K562 (cell line): ENCODE results near the gene SBNO1. TPM values are rescaled to one million over a fixed set of nuclear protein-coding genes. Genes with fewer than 3 reads are reported as not detected.
"Not testable (repeated sequence)": the region's sequence is repeated elsewhere in the genome, so short reads cannot be mapped to it uniquely, and the experiment has no call there.

Experiments used
- ATAC-seq: fragments of 200-7000 bp; cut with Tn5 transposase; 3 replicates; pipeline ENCODE4 v1.9.1; 2020; ENCODE audit warnings: moderate library complexity
- BruUV-seq: library from RNA; stranded (reverse); fragments of 400-500 nt; replicated peaks from 2 replicates; lab custom pipeline; 2021; lab: Mats Ljungman, UMichigan
- CTCF ChIA-PET: fragments of 300-600 bp; formaldehyde crosslinking; extraction: SDS; loops from one replicate; lab custom pipeline; 2021; ENCODE audit warnings: low intra/inter-chr PET ratio; lab: Yijun Ruan, JAX
- POLR2A ChIA-PET: fragments of 300-600, 350-650 bp; sonication (Branson Sonifier 250); formaldehyde crosslinking; extraction: SDS; loops from one replicate; lab custom pipeline; 2021; ENCODE audit warnings: antibody characterized with exemption, inconsistent platforms; lab: Yijun Ruan, JAX
- DNase-seq, 4 experiments: peaks; one replicate each; pipeline versions ENCODE4 v3.0.0 to v3.0.0-alpha.2; 2011 to 2018; ENCODE audit warnings: low spot score in 3 of 4, mixed read lengths in 3 of 4; ENCODE audit errors: extremely low read depth in 1 of 4
- FAIRE-seq: peaks from 2 replicates; lab custom pipeline; 2011; peaks lifted over from hg19 to GRCh38; lab: Jason Lieb, UNC
- H2AFZ ChIP-seq: 2 replicates; pipeline ENCODE4 v1.6.0; 2011; ENCODE audit warnings: low read depth, low read length, control low read depth, inconsistent platforms
- H3K27ac ChIP-seq: fragments of 200-600 bp; 3 replicates; pipeline ENCODE4 v1.8.0; 2011; ENCODE audit warnings: low read depth, mild to moderate bottlenecking, control low read depth, inconsistent platforms, low read length, moderate library complexity, mixed read lengths; ENCODE audit errors: extremely low read depth
- H3K27me3 ChIP-seq, 2 experiments: fragments of 300-600 bp in 1 of 2; 2 replicates in 1 of 2; 3 replicates in 1 of 2; pipeline versions ENCODE4 v1.6.0 to v1.8.0; 2011; ENCODE audit warnings: inconsistent platforms in 2 of 2, low read length in 2 of 2, mild to moderate bottlenecking in 1 of 2, mixed read lengths in 1 of 2, moderate library complexity in 1 of 2; ENCODE audit not compliant: control insufficient read depth in 2 of 2, insufficient read depth in 2 of 2
- H3K36me3 ChIP-seq: fragments of 300-600 bp; 3 replicates; pipeline ENCODE4 v1.8.0; 2011; ENCODE audit warnings: mild to moderate bottlenecking, low read length, inconsistent platforms; ENCODE audit not compliant: control insufficient read depth, insufficient read depth
- H3K4me1 ChIP-seq, 2 experiments: fragments of 200-600 bp in 1 of 2; replicated peaks in 1 of 2; 2 replicates in 1 of 2; 3 replicates in 1 of 2; pipeline versions ENCODE4 v1.5.1 to v1.8.0; 2011; ENCODE audit warnings: inconsistent platforms in 2 of 2, low read length in 2 of 2, mild to moderate bottlenecking in 1 of 2, mixed read lengths in 1 of 2, moderate library complexity in 1 of 2; ENCODE audit not compliant: control insufficient read depth in 2 of 2, insufficient read depth in 2 of 2
- H3K4me2 ChIP-seq: 2 replicates; pipeline ENCODE4 v1.6.1; 2011; ENCODE audit warnings: low read length, control low read depth, inconsistent platforms, mixed read lengths; ENCODE audit not compliant: insufficient read depth
- H3K4me3 ChIP-seq: fragments of 200-600 bp; sonication (generic), shearing (Covaris generic); 2 replicates; pipeline ENCODE4 v1.5.1; 2016; ENCODE audit warnings: control low read depth, inconsistent platforms
- H3K79me2 ChIP-seq: fragments of 200-600 bp; 3 replicates; pipeline ENCODE4 v1.8.0; 2011; ENCODE audit warnings: low read length, inconsistent platforms; ENCODE audit not compliant: control insufficient read depth, insufficient read depth
- H3K9ac ChIP-seq, 2 experiments: 2 replicates each; pipeline versions ENCODE4 v1.6.0 to v1.6.1; 2011; ENCODE audit warnings: low read depth in 2 of 2, low read length in 2 of 2, control low read depth in 1 of 2, inconsistent platforms in 1 of 2, mild to moderate bottlenecking in 1 of 2, mixed read lengths in 1 of 2; ENCODE audit not compliant: insufficient read depth in 1 of 2
- H3K9me1 ChIP-seq: one replicate; pipeline ENCODE4 v1.6.0; 2011; ENCODE audit warnings: inconsistent platforms, mild to moderate bottlenecking, low read length, moderate library complexity; ENCODE audit not compliant: control insufficient read depth, insufficient read depth
- H3K9me3 ChIP-seq: replicated peaks from 2 replicates; pipeline ENCODE4 v1.5.1; 2011; ENCODE audit warnings: low read depth, low read length, inconsistent platforms; ENCODE audit not compliant: control insufficient read depth, insufficient read depth
- H4K20me1 ChIP-seq: replicated peaks from 2 replicates; pipeline ENCODE4 v1.6.1; 2011; ENCODE audit warnings: low read length, inconsistent platforms, mixed read lengths; ENCODE audit not compliant: control insufficient read depth, insufficient read depth
- C11orf30 ChIP-seq: fragments of 450-650 bp; IDR thresholded peaks from 2 replicates; pipeline ENCODE4 v1.6.1; 2016; ENCODE audit warnings: low read depth, mild to moderate bottlenecking
- RBFOX2 ChIP-seq: fragments of 200-400 bp; formaldehyde crosslinking; IDR thresholded peaks from 2 replicates; pipeline ENCODE4 v1.6.1; 2017; ENCODE audit warnings: low read depth, mild to moderate bottlenecking, low read length, moderate library complexity
- ZNF316 ChIP-seq: fragments of 450-650 bp; IDR thresholded peaks from 2 replicates; pipeline ENCODE4 v1.6.1; 2016
- WGBS: fragments of 100-300 bp; shearing (Covaris generic); methylation state at CpG from one replicate; pipeline ENCODE4 v1.1.6; 2016; ENCODE audit warnings: low coverage, mixed read lengths; ENCODE audit not compliant: insufficient coverage; ENCODE audit errors: missing lambda C conversion rate; 5-methylcytosine and 5-hydroxymethylcytosine counted together
- in situ Hi-C: fragments of 300-500 bp; cut with MboI; formaldehyde crosslinking; loops from 4 replicates; pipeline ENCODE4 v1.15.0; 2018; ENCODE audit warnings: inconsistent platforms, mixed read lengths
- intact Hi-C: fragments of 100-400 bp; cut with micrococcal nuclease; formaldehyde crosslinking; loops from 2 replicates; pipeline ENCODE4 v1.14.2; 2022
- polyA plus RNA-seq, 8 experiments: library from polyadenylated mRNA; depleted of rRNA in 4 of 8; stranded (reverse) in 5 of 8; unstranded in 3 of 8; fragments of >200 nt; fragmentation: Nextera tagmentation in 2 of 8; fragmentation: Illumina TruSeq in 1 of 8; extraction: Ambion mirVana in 2 of 8; extraction: Trizol in 1 of 8; gene quantifications; 2 replicates each; pipeline versions ENCODE4 v1.2.1 to v1.2.3, GENCODE V29; 2011 to 2014; ENCODE audit warnings: inconsistent platforms in 1 of 8, missing spikeins in 1 of 8
- total RNA-seq, 7 experiments: library from RNA; depleted of rRNA in 6 of 7; stranded (reverse); fragments of >200 nt in 6 of 7; fragmentation: Illumina TruSeq in 2 of 7; extraction: Trizol in 2 of 7; gene quantifications; 2 replicates each; pipeline versions ENCODE4 v1.2.1 to v1.2.3, GENCODE V29; 2011 to 2021; ENCODE audit warnings: low replicate concordance in 1 of 7
- TF ChIP-seq, protein P1 (sequence below): sonication (generic); formaldehyde crosslinking; IDR thresholded peaks from 2 replicates; pipeline ENCODE4 v1.8.1; 2023; ENCODE audit warnings: mild to moderate bottlenecking, missing genetic modification reagents

SBNO1 gene
- total and polyA plus RNA-seq, 9 of the 15 experiments (the other 6 are each of a cell fraction or from before 2014, with no cell fraction given): 14.9 to 77.1 (median 35.9) TPM

- H3K27me3 ChIP-seq, H2AFZ ChIP-seq, H3K27ac ChIP-seq, DNase-seq, CTCF ChIA-PET, H3K9me3 ChIP-seq, H3K4me2 ChIP-seq, H3K9me1 ChIP-seq, ATAC-seq, H3K9ac ChIP-seq, intact Hi-C loops: not testable (repeated sequence)
- 97% methylated on average over 14 of the region's 26 CpGs for WGBS
- H3K79me2 ChIP-seq: peaks cover 80% of the 10 kb centered on the region
- peaks cover 22 to 24% of the 10 kb centered on the region in 2 experiments for H3K4me1 ChIP-seq
- peaks cover 34% of the 10 kb centered on the region; the same call in 2 of the 3 replicates for H3K36me3 ChIP-seq
- 0 out of 2 replicates have a peak, but pooled peaks have one; percentile 41 for TF ChIP-seq C11orf30
- TF ChIP-seq ZNF316: peak; percentile 62; the same call in 1 of the 2 replicates
- TF ChIP-seq, protein P1, sequence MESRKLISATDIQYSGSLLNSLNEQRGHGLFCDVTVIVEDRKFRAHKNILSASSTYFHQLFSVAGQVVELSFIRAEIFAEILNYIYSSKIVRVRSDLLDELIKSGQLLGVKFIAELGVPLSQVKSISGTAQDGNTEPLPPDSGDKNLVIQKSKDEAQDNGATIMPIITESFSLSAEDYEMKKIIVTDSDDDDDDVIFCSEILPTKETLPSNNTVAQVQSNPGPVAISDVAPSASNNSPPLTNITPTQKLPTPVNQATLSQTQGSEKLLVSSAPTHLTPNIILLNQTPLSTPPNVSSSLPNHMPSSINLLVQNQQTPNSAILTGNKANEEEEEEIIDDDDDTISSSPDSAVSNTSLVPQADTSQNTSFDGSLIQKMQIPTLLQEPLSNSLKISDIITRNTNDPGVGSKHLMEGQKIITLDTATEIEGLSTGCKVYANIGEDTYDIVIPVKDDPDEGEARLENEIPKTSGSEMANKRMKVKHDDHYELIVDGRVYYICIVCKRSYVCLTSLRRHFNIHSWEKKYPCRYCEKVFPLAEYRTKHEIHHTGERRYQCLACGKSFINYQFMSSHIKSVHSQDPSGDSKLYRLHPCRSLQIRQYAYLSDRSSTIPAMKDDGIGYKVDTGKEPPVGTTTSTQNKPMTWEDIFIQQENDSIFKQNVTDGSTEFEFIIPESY (CRISPR knock-in tag): peak; percentile 66
- peak; percentile 39; the same call in 1 of the 2 replicates for TF ChIP-seq RBFOX2
- TF ChIP-seq, all 486 proteins: peak for 4; not testable (repeated sequence) for 482
- H3K4me3 ChIP-seq, BruUV-seq, FAIRE-seq, H4K20me1 ChIP-seq, in situ Hi-C loops: not testable (repeated sequence)
- POLR2A ChIA-PET: interaction anchor here (0.6 to 5.4 kb wide), 7 partner anchors 8 to 270 kb away, joined by 3 to 43 read pairs (median 4); partner anchors contain the start of genes MPHOSPH9 and MTRFR
These were observed 115.5 kb downstream of the SBNO1 start for GRCh38 chr12:123248996-123249741.
